ENCODE measurements around the gene SPTB.
"Not testable (repeated sequence)": the region's sequence is repeated elsewhere in the genome, so short reads cannot be mapped to it uniquely, and the experiment has no call there.

Gene SPTB

DNA sequence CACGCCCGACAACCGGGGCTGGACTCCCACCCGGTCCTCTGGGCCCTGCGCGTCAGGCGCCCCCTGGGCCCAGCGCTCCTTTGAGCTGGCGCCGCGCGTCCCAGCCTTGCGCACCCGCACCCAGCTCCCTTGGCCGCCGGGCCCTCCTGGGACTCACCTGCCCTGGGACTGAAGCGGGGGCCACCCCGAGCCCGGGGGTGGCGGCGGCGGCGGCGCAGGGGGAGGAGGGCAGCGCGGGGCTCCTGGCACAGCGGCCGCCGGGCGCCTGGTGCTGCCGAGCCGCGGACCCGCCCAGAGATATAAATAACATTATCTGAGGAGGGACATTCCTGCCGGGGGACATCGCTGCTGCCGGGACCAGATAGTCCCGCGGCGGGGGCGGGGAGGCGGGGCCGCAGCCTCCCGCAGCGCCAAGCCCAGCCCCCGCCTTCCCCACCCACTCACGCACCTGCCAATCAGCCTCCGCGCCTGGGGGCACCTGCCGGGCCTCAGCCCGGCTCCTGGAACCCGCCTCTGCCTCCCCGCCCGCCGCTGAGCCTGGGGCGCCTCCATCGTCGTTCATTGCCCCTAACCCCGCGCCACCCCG lies at the start of gene SPTB:
Gene SPTB (minus strand): TSS at position 273 of the 586 bp plus-strand sequence. CDS start 56,813 bp downstream, outside the sequence.
- peak; percentile 77 for DNase-seq

DNA sequence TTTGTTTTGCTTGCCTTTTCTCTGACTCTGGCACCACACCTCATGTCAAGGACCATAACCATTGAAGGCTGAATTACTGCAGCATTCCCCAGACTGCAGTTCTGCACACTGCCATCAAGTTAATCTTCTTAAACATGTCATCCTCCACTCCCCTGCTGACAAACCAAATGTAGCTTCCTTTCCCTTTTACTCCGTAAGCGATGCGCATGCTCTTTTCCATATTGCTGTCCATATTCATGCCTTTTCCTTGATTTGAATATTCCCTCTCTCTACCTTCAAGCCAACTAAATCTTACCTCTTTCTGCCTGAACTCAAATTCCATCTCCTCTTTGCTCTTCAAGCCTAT lies 49.3 kb upstream of the SPTB start:
- DNase-seq = no peak

DNA sequence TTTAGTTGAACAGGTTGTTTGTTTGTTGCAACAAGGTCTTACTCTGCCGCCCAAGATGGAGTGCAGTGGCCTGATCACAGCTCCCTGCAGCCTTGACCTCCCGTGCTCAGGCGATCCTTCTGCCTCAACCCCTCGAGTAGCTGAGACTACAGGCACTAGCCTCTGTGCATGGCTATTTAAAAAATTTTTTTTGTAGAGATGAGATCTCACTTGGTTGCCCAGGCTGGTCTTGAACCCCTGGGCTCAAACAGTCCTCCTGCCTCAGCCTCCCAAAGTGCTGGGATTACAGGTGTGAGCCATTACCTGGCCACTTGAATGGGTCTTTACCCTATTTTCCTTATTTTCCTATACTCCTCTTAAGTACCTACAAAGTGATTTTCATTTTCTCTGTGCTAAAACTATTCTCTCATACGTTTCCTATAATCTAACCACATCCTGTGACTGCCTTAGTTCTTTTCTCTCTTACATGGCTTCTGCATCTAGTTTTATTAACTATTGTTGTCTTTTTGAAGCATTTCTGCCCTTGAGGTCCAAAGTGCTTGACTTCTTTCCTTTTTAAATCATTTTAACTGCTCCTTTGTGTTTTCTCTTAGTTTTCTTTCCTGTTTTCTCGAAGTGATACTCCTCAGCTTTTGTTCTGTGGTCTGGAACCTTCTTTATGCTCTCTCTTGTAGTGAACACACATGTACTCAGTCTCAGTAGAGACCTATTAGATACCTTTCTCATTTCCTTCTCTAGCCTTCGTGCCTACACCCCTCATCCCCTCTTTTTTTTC lies 48.7 kb upstream of the SPTB start:
- DNase-seq = no peak

DNA sequence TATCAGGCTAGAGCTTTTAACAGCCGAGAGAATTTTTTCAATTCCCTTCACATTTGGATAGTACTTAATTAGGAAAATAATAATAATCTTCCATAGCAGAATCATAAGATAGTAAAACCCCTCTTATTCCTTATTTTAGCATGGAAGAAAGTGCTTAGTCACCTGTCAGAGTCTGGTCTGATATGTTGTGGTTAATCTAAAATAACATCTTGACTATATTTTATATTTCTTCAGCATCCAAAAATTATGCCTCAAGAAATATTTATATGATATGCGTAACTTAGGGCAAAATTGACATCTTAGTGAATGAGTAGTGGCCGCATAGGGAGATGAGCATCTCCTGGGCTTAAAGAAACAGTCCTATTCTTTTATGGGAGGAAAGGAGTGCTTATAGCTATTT lies 47.3 kb upstream of the SPTB start:
- no peak for DNase-seq

GRCh38 chr14:64926398-64926995 lies 46.8 kb upstream of the SPTB start:
- no peak for DNase-seq

GRCh38 chr14:64923015-64923414 lies 43.3 kb upstream of the SPTB start:
- DNase-seq = no peak

- no peak for DNase-seq
These were observed 40.8 kb upstream of the SPTB start for GRCh38 chr14:64920465-64920864.

- DNase-seq = no peak
These were observed 39.9 kb upstream of the SPTB start for GRCh38 chr14:64919618-64920017.

GRCh38 chr14:64919215-64919614 lies 39.5 kb upstream of the SPTB start:
- no peak for DNase-seq

DNA sequence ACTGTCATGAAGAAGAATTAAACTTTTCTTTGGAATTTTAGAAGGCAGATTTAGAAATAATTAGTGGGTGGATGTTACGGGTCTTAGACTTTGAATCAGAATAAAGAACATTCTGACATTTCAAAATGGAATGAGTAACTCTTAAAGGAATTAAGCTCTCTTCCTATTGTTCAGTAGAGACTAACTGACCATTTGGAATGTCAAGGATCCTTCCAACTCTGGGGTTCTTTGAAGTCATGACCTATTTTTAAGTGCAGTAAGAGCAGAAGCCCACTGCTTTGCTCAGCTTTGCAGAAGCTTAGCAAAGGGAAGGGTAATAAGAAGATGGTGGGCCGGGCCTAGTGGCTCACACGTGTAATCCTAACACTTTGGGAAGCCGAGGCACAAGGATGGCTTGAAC lies 38.5 kb upstream of the SPTB start:
- no peak for DNase-seq

DNA sequence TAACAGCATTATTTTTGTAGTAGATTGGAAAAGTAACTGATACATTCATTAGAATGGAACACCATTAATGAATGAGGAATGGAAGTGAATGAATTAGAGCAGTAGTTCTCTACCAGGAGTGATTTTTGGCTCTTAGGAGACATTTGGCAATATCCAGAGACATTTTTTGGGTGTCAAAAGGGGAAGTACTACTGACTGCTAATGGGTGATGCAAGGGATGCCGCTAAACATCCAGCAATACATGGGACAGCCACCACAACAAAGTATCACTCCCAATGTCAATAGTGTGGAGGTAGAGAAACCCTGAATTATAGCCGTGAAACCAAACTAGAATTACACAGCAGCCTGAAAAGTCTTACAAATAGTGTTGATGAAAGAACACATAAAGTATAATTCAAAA lies 36.1 kb upstream of the SPTB start:
- no peak for DNase-seq

GRCh38 chr14:64915029-64915424 lies 35.3 kb upstream of the SPTB start:
- no peak for DNase-seq

DNA sequence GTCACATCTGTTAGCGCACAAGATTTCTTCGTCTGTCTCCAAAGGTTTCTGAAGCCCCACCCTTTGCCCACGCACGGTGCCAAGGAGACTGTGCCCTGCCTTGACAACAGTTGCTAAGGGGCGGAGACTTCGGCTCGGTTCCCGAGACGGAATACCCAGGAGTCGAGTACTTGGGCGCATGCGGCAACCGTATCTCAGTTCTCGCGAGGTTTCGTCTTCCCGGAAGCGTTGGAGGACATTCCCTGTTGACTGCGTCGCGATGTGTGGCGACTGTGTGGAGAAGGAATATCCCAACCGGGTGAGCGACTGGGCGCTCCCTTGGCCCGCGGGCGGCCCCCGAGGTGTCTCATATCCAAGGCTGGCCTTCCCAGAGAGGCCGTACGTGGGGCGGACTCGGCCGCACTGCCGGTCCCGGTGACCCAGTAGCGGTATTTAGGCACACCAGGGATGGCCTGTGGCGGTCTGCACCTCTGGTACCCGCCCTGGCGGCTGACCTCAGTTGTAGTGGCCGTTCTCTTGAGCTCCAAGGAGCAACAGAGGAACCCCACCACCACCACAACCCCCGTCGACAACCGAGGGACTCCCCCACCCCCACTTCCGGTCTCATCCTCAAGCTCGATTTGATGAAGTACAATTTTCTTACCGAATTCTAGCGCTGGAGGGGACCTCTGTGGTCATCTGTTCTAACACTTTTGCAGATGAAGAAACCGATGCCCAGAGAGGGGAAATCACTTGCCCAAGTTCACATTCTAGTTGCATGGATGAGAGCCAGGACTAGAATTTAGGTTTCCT lies 34.7 kb upstream of the SPTB start, which contains the start of gene CHURC1:
Gene CHURC1 (plus strand): TSS at position 219 of the 792 bp plus-strand sequence. CDS start 41 bp downstream, at position 260.
- peak; percentile 100 for DNase-seq

- not testable (repeated sequence) for DNase-seq
These were observed 33.8 kb upstream of the SPTB start for GRCh38 chr14:64913477-64913876.

GRCh38 chr14:64912261-64912660 lies 32.6 kb upstream of the SPTB start:
- no peak for DNase-seq

DNA sequence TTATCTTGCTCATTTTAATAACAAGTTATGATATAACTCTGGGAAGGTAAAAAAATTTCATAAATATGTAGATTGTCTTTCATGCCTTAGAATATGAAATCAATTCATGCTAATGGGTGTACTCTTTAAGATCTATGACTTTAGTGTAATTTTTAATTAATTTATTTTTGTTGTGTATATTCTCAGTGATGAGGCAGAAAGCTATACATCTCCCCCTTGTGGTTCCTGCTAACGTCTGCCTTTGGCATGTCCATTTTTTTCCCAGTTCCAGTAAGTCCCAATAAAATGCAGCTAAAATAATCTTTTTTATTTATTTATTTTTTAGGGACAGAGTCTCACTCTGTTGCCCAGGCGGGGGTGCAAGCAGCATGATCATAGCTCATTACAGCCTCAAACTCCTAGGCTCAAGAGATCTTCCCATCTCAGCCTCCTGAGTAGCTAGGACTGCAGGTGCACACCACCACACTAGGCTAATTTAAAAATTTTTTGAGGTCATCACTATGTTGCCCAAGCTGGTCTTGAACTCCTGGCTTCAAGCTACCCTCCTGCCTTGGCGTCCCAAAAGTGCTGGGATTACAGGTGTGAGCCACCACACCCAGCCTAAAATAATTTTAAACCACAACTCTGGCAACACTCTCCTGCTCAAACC lies 31.3 kb upstream of the SPTB start:
- peak; percentile 41 for DNase-seq

GRCh38 chr14:64906022-64906421 lies 26.3 kb upstream of the SPTB start:
- DNase-seq = no peak

DNA sequence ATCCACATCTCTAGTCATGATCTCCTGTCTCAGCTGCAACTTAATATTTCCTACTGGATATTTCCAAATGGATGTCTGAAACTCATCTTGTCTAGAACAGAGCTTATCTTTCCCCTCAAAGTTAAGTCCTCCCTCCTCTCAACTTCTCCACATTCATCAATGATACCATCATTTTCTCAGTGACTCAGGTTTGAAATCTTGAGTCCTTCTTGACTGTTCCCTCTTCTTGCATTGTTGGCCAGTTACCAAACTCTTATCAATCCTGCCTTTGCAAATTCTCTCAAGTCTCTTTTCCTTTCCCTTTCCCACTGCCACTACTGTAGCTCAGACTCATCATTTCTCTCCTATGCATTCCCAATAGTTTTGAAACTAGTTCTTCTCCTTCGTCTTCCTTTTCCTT lies 20.3 kb upstream of the SPTB start:
- no peak for DNase-seq

DNA sequence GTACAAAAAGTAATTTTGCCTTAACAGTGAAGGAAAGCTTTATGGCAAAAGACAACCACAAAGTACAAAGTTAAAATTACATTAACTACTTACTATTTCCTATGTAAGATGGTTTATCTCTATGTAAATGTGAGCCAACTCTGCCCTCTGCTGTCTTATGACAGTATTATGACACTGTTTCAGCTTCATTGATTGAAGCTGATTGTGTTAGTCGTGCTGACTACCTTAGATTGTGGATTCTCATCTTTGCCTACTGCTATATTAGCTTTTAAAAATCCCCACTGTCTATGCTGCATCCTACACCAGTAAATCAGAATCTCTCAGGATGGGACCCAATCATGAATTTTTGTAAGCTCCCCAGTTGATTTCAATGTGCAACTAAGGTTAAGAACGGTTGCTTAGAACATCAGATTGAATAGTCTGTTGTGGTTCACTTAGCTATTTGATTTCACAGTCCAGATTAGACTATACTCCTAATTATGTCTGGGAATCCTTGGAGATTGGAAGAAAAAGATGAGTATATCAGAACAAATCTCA lies 12.2 kb upstream of the SPTB start:
- peak; percentile 75 for DNase-seq

DNA sequence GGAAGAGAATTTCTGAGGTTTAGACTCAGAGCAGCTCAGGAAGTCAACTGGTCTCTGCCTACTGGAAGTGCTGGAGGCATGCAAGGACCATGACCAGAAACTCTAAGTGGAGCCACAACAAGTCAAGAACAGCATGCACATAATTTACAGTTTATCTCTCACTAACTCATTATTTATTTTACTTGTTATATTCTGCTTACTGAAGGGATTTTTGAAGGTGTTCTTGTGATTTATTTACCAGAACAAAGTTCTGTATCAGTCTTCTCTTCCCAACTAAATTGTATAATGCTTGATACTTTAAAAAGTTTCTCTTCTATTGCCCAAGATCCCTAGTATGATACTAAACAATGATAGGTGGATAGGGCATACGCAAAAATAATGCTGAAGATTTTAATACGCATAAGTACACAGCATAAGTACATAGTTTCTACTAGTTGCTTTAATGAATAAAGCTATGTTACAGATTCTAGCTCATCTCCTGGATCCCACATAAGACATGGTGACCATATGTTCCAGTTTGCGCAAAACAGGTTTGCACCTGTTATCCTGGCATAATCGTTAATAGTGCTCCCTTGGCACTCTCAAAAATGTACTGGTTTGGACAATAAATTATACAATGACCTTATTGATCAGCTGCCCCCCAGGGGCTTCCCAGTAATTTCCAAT lies 11.6 kb upstream of the SPTB start:
- no peak for DNase-seq

- no peak for DNase-seq
These were observed 9.6 kb upstream of the SPTB start for GRCh38 chr14:64889352-64889751.

GRCh38 chr14:64885559-64885958 lies 5.9 kb upstream of the SPTB start:
- DNase-seq = no peak

Measured in DMS79 treated with DMSO at 0.1 percent for 48 hours (cell line).